ENCODE measurements around the gene NFASC.

Gene NFASC

GRCh38 chr1:204989266-204990058 lies 118.8 kb downstream of the NFASC start:
- DNase-seq = peak; percentile 15 to 69

DNA sequence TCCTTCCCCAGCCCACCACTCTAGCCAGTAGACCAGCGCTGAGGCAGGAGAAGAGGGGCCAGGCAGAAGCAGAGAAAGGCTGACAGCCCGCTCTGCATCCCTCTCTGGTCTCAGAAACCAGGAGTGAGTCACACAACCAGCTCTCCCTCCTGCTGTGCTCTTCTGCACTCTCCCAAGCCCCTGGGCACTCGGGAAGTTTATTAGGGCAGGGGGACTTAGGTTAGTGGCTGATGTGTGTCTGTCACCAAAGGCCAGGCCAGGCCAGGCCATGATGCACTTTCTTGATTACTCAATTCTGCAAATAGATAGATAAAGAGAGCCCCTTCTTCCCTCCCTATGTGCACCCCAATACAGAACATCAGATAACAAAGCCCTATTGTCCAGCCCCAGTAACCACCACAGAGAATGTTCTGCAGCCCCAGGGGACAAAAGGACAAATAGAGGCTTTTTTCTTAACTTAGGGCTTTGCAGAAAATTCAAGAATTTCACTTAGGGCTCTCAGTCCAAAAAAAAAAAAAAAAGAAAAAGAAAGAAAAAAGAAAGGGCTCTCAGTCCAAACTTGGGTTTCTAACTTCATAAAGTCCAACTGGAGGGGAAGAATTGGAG lies 119.5 kb downstream of the NFASC start:
- no peak for DNase-seq

DNA sequence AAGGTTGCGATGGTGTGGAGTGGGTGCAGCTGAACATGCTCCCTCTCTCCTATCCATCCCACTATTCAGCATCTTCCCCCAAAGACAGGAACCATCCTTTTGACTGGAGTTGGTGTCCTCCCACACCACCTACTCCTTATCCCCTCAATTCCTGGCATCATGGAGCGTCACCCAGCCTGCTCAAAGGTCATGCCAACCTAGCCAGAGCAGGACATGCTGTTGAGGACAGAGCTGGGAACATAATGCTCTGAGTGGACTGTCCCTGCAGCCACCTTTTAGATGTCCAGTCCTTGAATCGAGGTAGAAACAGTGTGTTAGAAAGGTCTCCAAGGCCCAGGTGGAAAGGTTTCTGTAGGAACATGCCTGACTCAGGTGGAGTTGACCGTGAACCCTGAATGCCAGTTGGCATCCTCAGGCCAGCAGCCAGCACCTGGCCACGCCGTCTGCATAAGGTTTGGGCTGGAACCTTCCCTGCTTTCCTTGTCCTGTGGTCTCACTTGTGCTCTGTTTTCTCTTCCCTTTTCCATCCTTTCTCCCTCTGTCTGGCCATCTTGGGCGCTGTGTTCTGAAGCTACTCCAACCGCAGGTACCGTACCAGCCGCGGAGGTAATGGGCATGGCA lies 120.2 kb downstream of the NFASC start:
- no peak for DNase-seq

DNA sequence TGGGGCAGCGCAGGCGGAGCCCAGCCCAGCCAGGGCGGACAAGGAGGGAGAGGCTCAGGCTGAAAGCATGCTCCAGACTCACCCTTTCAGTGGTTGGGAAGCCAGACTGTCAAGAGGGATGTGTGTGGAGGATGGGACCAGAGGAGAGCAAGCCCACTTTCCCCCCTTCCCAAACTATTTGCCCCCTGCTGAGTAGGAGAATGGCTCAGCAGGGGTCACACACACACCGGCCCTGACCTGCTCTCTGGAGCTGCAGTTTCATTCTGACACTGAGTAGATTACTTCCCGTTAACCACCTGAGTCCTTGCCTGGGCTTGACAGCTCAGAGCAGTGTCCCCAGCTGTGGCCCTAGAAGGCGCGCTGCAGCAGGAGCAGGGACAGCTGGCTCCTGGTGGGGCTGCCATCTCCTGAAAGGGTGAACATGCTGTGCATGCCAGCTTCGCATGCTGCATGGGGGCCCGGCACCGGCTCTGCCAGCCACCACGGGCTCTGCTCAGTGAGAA lies 120.7 kb downstream of the NFASC start:
- no peak for DNase-seq

GRCh38 chr1:204992201-204992997 lies 121.7 kb downstream of the NFASC start:
- peak; percentile 12 to 19 for DNase-seq

GRCh38 chr1:204992998-204993314 lies 122.3 kb downstream of the NFASC start:
- no peak for DNase-seq

- no peak for DNase-seq
Measured at GRCh38 chr1:204994086-204994862, 123.6 kb downstream of the NFASC start.

DNA sequence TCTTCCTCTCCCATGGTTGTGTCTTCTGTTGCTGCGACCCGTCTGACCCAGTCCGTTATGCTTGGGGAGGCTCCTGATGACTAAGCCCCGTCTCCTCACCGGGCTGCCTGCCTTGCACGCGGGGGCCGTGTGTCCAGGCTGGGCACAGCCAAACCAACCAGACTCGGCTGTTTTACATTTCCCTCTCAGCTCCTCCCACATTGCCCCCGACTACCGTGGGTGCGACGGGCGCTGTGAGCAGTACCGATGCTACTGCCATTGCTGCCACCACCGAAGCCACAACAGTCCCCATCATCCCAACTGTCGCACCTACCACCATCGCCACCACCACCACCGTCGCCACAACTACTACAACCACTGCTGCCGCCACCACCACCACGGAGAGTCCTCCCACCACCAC lies 126.3 kb downstream of the NFASC start:
- DNase-seq = no peak

- DNase-seq = no peak
Measured at GRCh38 chr1:204997591-204998355, 127.1 kb downstream of the NFASC start.

- DNase-seq = no peak
Measured at GRCh38 chr1:205001162-205001561, 130.5 kb downstream of the NFASC start.

GRCh38 chr1:205002705-205003104 lies 132.0 kb downstream of the NFASC start:
- DNase-seq = no peak

- DNase-seq = no peak
Measured at GRCh38 chr1:205003358-205004131, 132.9 kb downstream of the NFASC start.

DNA sequence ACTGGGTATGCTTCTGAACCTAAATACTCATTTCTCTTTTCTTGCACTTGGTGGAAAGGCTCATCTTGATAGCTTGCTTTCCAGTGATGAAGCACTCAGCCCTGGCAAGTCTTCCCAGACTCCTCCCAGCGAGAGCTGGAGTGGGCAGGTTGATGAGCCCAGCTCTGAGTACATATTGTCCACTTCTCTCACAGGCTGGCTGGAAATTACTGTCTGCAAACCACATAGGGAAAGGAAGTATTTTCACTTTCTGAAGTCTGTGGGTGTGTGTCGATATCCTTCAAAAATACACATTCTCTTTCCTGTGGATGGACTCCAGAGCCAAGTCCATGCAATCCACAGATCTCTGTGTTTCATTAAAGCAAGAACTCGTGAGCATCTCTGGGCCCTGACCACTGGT lies 133.7 kb downstream of the NFASC start:
- no peak for DNase-seq

- DNase-seq = no peak
Measured at GRCh38 chr1:205008896-205009295, 138.2 kb downstream of the NFASC start.

- no peak for DNase-seq
Measured at GRCh38 chr1:205009670-205010069, 139.0 kb downstream of the NFASC start.

- DNase-seq = no peak
Measured at GRCh38 chr1:205012391-205013140, 141.9 kb downstream of the NFASC start.

GRCh38 chr1:205013683-205014367 lies 143.2 kb downstream of the NFASC start:
- no peak for DNase-seq

GRCh38 chr1:205014783-205015182 lies 144.1 kb downstream of the NFASC start:
- peak in 1 of 2 donors; percentile 4 for DNase-seq

- no peak for DNase-seq
Measured at GRCh38 chr1:205015241-205015640, 144.6 kb downstream of the NFASC start.

Measured in bone marrow (tissue), 2 donors.